HG03103 (cell line): Measurements from ENCODE around the gene CHMP5.

Experiments
- ATAC-seq: cut with Tn5 transposase; IDR thresholded peaks from one replicate; pipeline ENCODE4 v1.9.1; 2021; ENCODE audit warnings: low read depth; ENCODE audit not compliant: unreplicated experiment

CHMP5 gene

GRCh38 chr9:33242609-33243134 lies 22.2 kb upstream of the CHMP5 start:
- ATAC-seq, result no peak

- ATAC-seq, result no peak
Observed at GRCh38 chr9:33244137-33244784, 20.6 kb upstream of the CHMP5 start.

- ATAC-seq, result no peak
Observed at GRCh38 chr9:33245341-33245740, 19.5 kb upstream of the CHMP5 start.

- no peak for ATAC-seq
Observed at GRCh38 chr9:33246269-33246860, 18.5 kb upstream of the CHMP5 start.

GRCh38 chr9:33248606-33249005 lies 16.2 kb upstream of the CHMP5 start:
- ATAC-seq, result no peak

- ATAC-seq, result peak; percentile 48
Observed at GRCh38 chr9:33249087-33249658, 15.7 kb upstream of the CHMP5 start.

- no peak for ATAC-seq
Observed at GRCh38 chr9:33249983-33250382, 14.9 kb upstream of the CHMP5 start.

GRCh38 chr9:33250458-33250995 lies 14.3 kb upstream of the CHMP5 start:
- no peak for ATAC-seq

GRCh38 chr9:33254211-33254610 lies 10.6 kb upstream of the CHMP5 start:
- ATAC-seq, result no peak

- no peak for ATAC-seq
Observed at GRCh38 chr9:33255014-33255413, 9.8 kb upstream of the CHMP5 start.

- ATAC-seq, result no peak
Observed at GRCh38 chr9:33255471-33255870, 9.4 kb upstream of the CHMP5 start.

GRCh38 chr9:33256236-33256635 lies 8.6 kb upstream of the CHMP5 start:
- no peak for ATAC-seq

- ATAC-seq, result no peak
Observed at GRCh38 chr9:33257276-33257675, 7.6 kb upstream of the CHMP5 start.

GRCh38 chr9:33260372-33260771 lies 4.5 kb upstream of the CHMP5 start:
- no peak for ATAC-seq

- ATAC-seq, result no peak
Observed at GRCh38 chr9:33263131-33264002, 1.5 kb upstream of the CHMP5 start.

- peak; percentile 23 for ATAC-seq
Observed at GRCh38 chr9:33264003-33264472, 811 bp upstream of the CHMP5 start.

GRCh38 chr9:33265211-33265865 lies 489 bp downstream of the CHMP5 start:
- no peak for ATAC-seq

- no peak for ATAC-seq
Observed at GRCh38 chr9:33267151-33267767, 2.4 kb downstream of the CHMP5 start.

- ATAC-seq, result no peak
Observed at GRCh38 chr9:33270146-33270545, 5.3 kb downstream of the CHMP5 start.

GRCh38 chr9:33272061-33272460 lies 7.2 kb downstream of the CHMP5 start:
- no peak for ATAC-seq
